ENCODE data around the gene NEMP1. TPM values are rescaled to one million over a fixed set of nuclear protein-coding genes. Genes with fewer than 3 reads are reported as not detected.
A peak's percentile ranks its signal among the peaks of the same experiment; 100 is the strongest.

NEMP1 gene
- total RNA-seq, 1 experiment from 2014 or later = 63.2 TPM

GRCh38 chr12:57087691-57088353 is 9.2 kb upstream of the NEMP1 start:
- H3K36me3 Mint-ChIP-seq (ENCODE audit: insufficient read depth, unreplicated experiment) = peaks cover 68% of the 10 kb centered on the region
- TSS peak; percentile 73 for BruUV-seq (replicated peaks)
- H3K4me3 Mint-ChIP-seq (ENCODE audit: low read depth, unreplicated experiment) = peak overlapping the region; percentile 91
- DNase-seq = peak; percentile 83
- peak overlapping the region; percentile 94 for H3K27ac Mint-ChIP-seq (ENCODE audit: unreplicated experiment)
- no peaks in the 10 kb centered on the region for H3K9me3 Mint-ChIP-seq (ENCODE audit: low read depth, unreplicated experiment)
- TF ChIP-seq CTCF (IDR thresholded peaks at IDR 0.05; ENCODE audit: unreplicated experiment) = no peak
- CTCF ChIA-PET = interaction anchor here (0.6 to 4.5 kb wide), 7 partner anchors 9 to 107 kb away, joined by 3 to 49 read pairs (median 5); partner anchors contain the start of genes LRP1, NEMP1 and STAT6
- intact Hi-C loops (cut with micrococcal nuclease; ENCODE audit: unreplicated experiment) = loop anchor here (2.0 kb wide), 1 partner anchor 23 kb away; the partner anchor contains the start of gene STAT6
- H3K4me1 Mint-ChIP-seq (ENCODE audit: low read depth, unreplicated experiment) = peaks cover 52% of the 10 kb centered on the region
- H3K27me3 Mint-ChIP-seq (ENCODE audit: unreplicated experiment) = no peaks in the 10 kb centered on the region

DNA sequence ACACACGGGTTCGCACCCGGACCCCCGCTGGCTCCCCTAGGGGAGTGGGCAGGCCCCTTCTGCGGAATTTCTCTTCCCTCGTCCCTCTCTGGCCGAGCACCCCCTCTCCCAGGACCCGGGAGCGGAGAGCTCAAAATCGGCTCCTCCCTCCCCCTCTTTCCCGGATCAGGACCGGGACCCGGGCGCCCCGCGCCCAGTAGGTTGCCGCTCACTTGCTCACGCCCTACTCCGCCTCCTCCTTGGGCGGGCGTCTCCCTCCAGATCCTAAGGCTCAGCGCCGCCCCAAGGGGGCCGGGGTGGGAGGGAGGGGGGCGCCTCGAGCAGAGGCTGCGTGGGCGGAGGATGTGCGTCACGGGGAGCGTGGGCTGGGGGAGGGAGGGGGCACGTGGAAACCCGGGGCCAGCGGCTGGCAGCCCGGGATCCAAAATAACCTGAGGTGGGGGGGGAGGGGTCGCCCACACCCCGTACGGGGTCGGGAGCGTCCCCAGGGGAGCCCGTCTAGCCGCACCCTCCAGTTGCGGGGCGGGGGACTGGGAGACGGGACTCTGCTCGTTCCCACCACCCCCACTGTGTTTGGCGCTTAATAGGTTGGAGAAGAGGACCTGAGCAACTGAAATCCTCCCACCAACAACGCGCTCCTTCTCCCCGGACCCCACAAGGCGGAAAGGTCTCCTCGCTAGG is 8.6 kb upstream of the NEMP1 start:
- intact Hi-C loops (cut with micrococcal nuclease; ENCODE audit: unreplicated experiment) = no loop called here
- peaks cover 61% of the 10 kb centered on the region for H3K36me3 Mint-ChIP-seq (ENCODE audit: insufficient read depth, unreplicated experiment)
- H3K4me3 Mint-ChIP-seq (ENCODE audit: low read depth, unreplicated experiment) = peak overlapping the region; percentile 91
- peak; percentile 79 for DNase-seq
- BruUV-seq (replicated peaks) = no TSS peak
- H3K9me3 Mint-ChIP-seq (ENCODE audit: low read depth, unreplicated experiment) = no peaks in the 10 kb centered on the region
- no peaks in the 10 kb centered on the region for H3K27me3 Mint-ChIP-seq (ENCODE audit: unreplicated experiment)
- peaks cover 49% of the 10 kb centered on the region for H3K4me1 Mint-ChIP-seq (ENCODE audit: low read depth, unreplicated experiment)
- no peak for TF ChIP-seq CTCF (IDR thresholded peaks at IDR 0.05; ENCODE audit: unreplicated experiment)
- H3K27ac Mint-ChIP-seq (ENCODE audit: unreplicated experiment) = peak overlapping the region; percentile 94
- CTCF ChIA-PET = interaction anchor here (0.6 to 4.5 kb wide), 7 partner anchors 8 to 41 kb away, joined by 3 to 49 read pairs (median 4); partner anchors contain the start of genes LRP1, NEMP1 and STAT6

GRCh38 chr12:57086493-57087009 is 8.0 kb upstream of the NEMP1 start:
- no peaks in the 10 kb centered on the region for H3K9me3 Mint-ChIP-seq (ENCODE audit: low read depth, unreplicated experiment)
- TF ChIP-seq CTCF (IDR thresholded peaks at IDR 0.05; ENCODE audit: unreplicated experiment) = no peak
- H3K27ac Mint-ChIP-seq (ENCODE audit: unreplicated experiment) = peak overlapping the region; percentile 94
- H3K4me1 Mint-ChIP-seq (ENCODE audit: low read depth, unreplicated experiment) = peaks cover 49% of the 10 kb centered on the region
- no peaks in the 10 kb centered on the region for H3K27me3 Mint-ChIP-seq (ENCODE audit: unreplicated experiment)
- intact Hi-C loops (cut with micrococcal nuclease; ENCODE audit: unreplicated experiment) = no loop called here
- CTCF ChIA-PET = interaction anchor here (0.6 to 4.5 kb wide), 7 partner anchors 8 to 290 kb away, joined by 3 to 49 read pairs (median 4); partner anchors contain the start of genes NEMP1 and STAT6
- H3K36me3 Mint-ChIP-seq (ENCODE audit: insufficient read depth, unreplicated experiment) = peaks cover 57% of the 10 kb centered on the region
- H3K4me3 Mint-ChIP-seq (ENCODE audit: low read depth, unreplicated experiment) = peak overlapping the region; percentile 91
- peak; percentile 62 for DNase-seq
- TSS peak; percentile 70 for BruUV-seq (replicated peaks)

DNA sequence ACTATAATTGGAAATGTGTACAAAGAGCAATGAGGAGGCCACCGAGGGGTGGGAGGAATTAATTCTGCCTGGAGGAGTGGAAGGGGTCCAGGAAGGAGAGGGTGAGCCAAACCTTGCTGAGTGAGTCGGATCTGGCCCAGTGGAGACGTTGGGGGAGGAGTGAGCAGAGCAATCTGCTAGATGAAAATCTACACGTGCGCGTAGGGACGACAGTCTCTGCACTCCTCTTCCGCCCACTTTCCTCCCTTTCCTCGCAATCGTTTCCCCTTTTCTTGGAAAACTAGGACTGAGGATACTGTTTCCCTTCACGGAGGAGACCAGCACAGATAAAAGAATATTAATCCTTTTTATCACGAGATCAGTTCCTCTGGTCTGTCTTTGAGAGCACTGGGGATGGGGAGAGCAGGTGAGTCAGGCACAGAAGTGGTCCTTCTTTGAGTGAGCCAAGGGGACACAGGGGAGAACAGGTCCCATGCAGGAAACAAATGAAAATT is 7.5 kb upstream of the NEMP1 start:
- peak overlapping the region; percentile 91 for H3K4me3 Mint-ChIP-seq (ENCODE audit: low read depth, unreplicated experiment)
- DNase-seq = no peak
- peaks cover 46% of the 10 kb centered on the region for H3K4me1 Mint-ChIP-seq (ENCODE audit: low read depth, unreplicated experiment)
- no peaks in the 10 kb centered on the region for H3K9me3 Mint-ChIP-seq (ENCODE audit: low read depth, unreplicated experiment)
- H3K27ac Mint-ChIP-seq (ENCODE audit: unreplicated experiment) = peak overlapping the region; percentile 94
- H3K36me3 Mint-ChIP-seq (ENCODE audit: insufficient read depth, unreplicated experiment) = peaks cover 54% of the 10 kb centered on the region
- no peaks in the 10 kb centered on the region for H3K27me3 Mint-ChIP-seq (ENCODE audit: unreplicated experiment)
- intact Hi-C loops (cut with micrococcal nuclease; ENCODE audit: unreplicated experiment) = no loop called here
- no peak for TF ChIP-seq CTCF (IDR thresholded peaks at IDR 0.05; ENCODE audit: unreplicated experiment)
- no TSS peak for BruUV-seq (replicated peaks)
- CTCF ChIA-PET = interaction anchor here (0.6 to 1.3 kb wide), 3 partner anchors 17 to 289 kb away, joined by 3 to 4 read pairs (median 3); no protein-coding TSS in a partner anchor
